ENCODE data around the gene GRXCR1.

Gene GRXCR1

DNA sequence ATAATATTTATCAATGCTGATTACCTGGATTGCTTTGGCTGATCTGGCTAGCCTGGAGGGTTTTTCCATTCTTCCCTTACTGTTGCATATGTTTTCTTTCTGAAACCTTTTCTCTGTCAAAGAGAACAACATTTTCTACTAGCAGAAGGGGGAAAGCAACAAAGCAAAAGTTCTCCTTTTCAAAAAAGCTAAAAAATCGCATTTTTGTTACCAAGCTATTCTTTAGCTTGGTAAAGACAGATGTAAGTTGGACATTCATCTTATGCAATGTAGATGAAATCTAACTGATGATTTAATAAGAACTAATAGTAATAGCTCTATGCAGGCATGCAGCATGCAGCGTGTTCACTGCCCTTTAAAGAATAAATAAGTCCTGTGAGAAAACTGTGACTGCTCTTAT is at the start of gene GRXCR1:
Gene GRXCR1 (plus strand): TSS at position 301 of the 400 bp plus-strand sequence. CDS start 554 bp downstream, outside the sequence.
- Histone ChIP-seq H3K4me3 (ENCODE audit: low read depth in 1 of 2, low read length in 2 of 2) (no peak within 1 kb of the TSS), H3K9me3 (ENCODE audit: control insufficient read depth in 1 of 2, low read length in 2 of 2) (no peaks in the 10 kb centered on the region), H3K4me1 (ENCODE audit: control insufficient read depth in 1 of 2, insufficient read depth in 2 of 2, low read length in 2 of 2) (no peaks in the 10 kb centered on the region), H3K9ac (ENCODE audit: low read depth in 1 of 2, low read length in 2 of 2) (no peak within 1 kb of the TSS), H3K36me3 (ENCODE audit: control insufficient read depth in 1 of 2, insufficient read depth in 2 of 2, low read length in 2 of 2) (no peaks in the 10 kb centered on the region), H3K27ac (ENCODE audit: low read depth, low read length) (no peak within 1 kb of the TSS), H3K27me3 (ENCODE audit: control insufficient read depth in 1 of 2, insufficient read depth in 2 of 2, low read length in 2 of 2) (no peaks in the 10 kb centered on the region)

DNA sequence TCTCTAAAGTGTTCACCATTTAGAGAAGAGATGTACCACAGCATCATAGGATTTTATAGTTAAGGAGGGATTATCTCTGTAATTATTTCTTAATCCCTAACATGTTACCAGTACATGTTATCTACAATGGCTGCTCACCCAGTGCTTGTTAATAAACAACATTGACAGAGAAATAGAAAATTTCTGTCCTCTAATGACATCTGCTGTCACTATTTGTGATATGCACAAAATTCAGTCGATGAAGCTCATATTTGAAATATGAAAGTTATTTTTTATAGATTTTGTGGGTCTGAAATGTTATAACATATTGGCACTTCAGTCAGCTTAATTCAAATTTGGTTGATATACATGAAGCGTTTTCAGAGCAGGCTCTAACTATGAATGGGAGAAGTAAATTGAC is 48.8 kb upstream of the GRXCR1 start:
- Histone ChIP-seq H3K27ac (ENCODE audit: low read depth, low read length) (no peak overlapping the region), H3K9me3 (ENCODE audit: control insufficient read depth in 1 of 2, low read length in 2 of 2) (no peaks in the 10 kb centered on the region), H3K4me3 (ENCODE audit: low read depth in 1 of 2, low read length in 2 of 2) (no peak overlapping the region), H3K27me3 (ENCODE audit: control insufficient read depth in 1 of 2, insufficient read depth in 2 of 2, low read length in 2 of 2) (no peaks in the 10 kb centered on the region), H3K36me3 (ENCODE audit: control insufficient read depth in 1 of 2, insufficient read depth in 2 of 2, low read length in 2 of 2) (no peaks in the 10 kb centered on the region), H3K9ac (ENCODE audit: low read depth in 1 of 2, low read length in 2 of 2) (no peak overlapping the region), H3K4me1 (ENCODE audit: control insufficient read depth in 1 of 2, insufficient read depth in 2 of 2, low read length in 2 of 2) (peaks cover 0 to 8% of the 10 kb centered on the region in 2 donors)

DNA sequence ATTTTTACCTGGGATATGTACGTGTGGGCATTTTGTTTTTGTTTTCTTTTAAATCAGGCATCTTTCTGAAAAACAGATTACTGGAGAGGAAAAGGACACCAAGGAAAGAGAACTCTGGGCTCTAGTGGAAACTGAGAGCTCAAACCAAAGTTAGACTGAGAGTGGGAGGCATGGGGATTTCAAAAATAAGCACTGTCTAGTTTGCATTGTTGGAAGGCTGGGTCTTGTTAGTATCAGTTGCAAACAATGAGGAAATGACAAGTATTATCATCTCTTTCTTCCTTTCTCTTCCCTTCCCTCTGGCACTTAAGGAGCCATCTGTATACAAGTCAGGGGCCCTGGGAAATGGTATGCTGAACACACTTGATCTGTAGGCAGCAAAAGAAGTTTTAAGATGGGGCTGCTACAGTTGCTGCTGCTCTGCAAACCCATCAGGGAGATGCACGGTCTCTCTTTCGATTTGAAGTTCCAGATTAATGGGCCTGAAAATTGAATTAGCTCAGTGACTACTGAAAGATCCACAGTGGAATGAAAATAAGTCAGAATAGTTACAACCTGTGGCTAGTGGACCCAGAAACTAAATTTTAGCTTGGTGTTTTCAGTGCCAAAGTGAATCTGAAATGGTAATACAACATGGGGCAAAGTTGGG is 48.0 kb upstream of the GRXCR1 start:
- Histone ChIP-seq H3K9ac (ENCODE audit: low read depth in 1 of 2, low read length in 2 of 2) (no peak overlapping the region), H3K9me3 (ENCODE audit: control insufficient read depth in 1 of 2, low read length in 2 of 2) (no peaks in the 10 kb centered on the region), H3K27ac (ENCODE audit: low read depth, low read length) (no peak overlapping the region), H3K4me1 (ENCODE audit: control insufficient read depth in 1 of 2, insufficient read depth in 2 of 2, low read length in 2 of 2) (peaks cover 0 to 8% of the 10 kb centered on the region in 2 donors), H3K27me3 (ENCODE audit: control insufficient read depth in 1 of 2, insufficient read depth in 2 of 2, low read length in 2 of 2) (no peaks in the 10 kb centered on the region), H3K4me3 (ENCODE audit: low read depth in 1 of 2, low read length in 2 of 2) (no peak overlapping the region), H3K36me3 (ENCODE audit: control insufficient read depth in 1 of 2, insufficient read depth in 2 of 2, low read length in 2 of 2) (no peaks in the 10 kb centered on the region)

DNA sequence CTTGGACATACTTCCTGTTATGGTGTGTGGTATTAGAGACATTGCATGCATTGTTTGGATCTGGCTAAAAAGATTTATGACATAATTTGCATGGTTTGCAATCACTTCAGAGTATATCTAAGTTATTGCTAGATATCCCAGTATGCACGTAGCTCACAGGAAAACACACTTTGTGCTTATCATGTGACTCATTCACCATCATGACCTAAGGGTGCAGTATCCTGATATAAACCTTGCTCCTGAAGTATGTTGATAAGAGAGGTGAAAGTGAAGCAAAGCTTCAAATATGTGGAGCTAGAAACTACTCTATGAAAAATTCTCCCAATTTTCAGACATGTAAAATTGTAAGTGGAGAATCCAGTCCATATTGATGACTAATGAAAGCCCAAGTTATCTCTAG is 46.9 kb upstream of the GRXCR1 start:
- Histone ChIP-seq H3K4me3 (ENCODE audit: low read depth in 1 of 2, low read length in 2 of 2) (no peak overlapping the region), H3K36me3 (ENCODE audit: control insufficient read depth in 1 of 2, insufficient read depth in 2 of 2, low read length in 2 of 2) (no peaks in the 10 kb centered on the region), H3K9me3 (ENCODE audit: control insufficient read depth in 1 of 2, low read length in 2 of 2) (no peaks in the 10 kb centered on the region), H3K9ac (ENCODE audit: low read depth in 1 of 2, low read length in 2 of 2) (no peak overlapping the region), H3K4me1 (ENCODE audit: control insufficient read depth in 1 of 2, insufficient read depth in 2 of 2, low read length in 2 of 2) (peaks cover 0 to 8% of the 10 kb centered on the region in 2 donors), H3K27ac (ENCODE audit: low read depth, low read length) (no peak overlapping the region), H3K27me3 (ENCODE audit: control insufficient read depth in 1 of 2, insufficient read depth in 2 of 2, low read length in 2 of 2) (no peaks in the 10 kb centered on the region)

DNA sequence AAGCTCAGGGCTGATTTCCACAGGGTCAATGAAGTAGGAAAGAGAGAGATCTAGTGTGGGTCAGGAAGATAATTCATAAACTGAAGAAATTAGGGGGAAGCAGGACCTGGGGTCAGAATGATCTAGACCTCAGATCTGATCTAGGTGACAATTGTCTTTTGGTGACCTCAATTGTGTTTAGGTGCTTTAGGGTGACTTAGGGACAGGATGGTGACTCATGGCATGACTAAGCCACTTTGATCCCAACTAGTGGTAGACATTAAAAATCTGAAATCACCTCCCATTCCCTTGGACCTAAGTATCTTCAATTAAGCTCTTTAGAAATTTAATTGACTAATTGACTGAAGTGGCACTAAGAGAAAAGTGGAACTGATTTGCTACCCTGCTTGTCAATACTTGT is 36.7 kb upstream of the GRXCR1 start:
- Histone ChIP-seq H3K9ac (ENCODE audit: low read depth in 1 of 2, low read length in 2 of 2) (no peak overlapping the region), H3K4me3 (ENCODE audit: low read depth in 1 of 2, low read length in 2 of 2) (no peak overlapping the region), H3K27me3 (ENCODE audit: control insufficient read depth in 1 of 2, insufficient read depth in 2 of 2, low read length in 2 of 2) (no peaks in the 10 kb centered on the region), H3K36me3 (ENCODE audit: control insufficient read depth in 1 of 2, insufficient read depth in 2 of 2, low read length in 2 of 2) (no peaks in the 10 kb centered on the region), H3K9me3 (ENCODE audit: control insufficient read depth in 1 of 2, low read length in 2 of 2) (no peaks in the 10 kb centered on the region), H3K4me1 (ENCODE audit: control insufficient read depth in 1 of 2, insufficient read depth in 2 of 2, low read length in 2 of 2) (no peaks in the 10 kb centered on the region), H3K27ac (ENCODE audit: low read depth, low read length) (no peak overlapping the region)

DNA sequence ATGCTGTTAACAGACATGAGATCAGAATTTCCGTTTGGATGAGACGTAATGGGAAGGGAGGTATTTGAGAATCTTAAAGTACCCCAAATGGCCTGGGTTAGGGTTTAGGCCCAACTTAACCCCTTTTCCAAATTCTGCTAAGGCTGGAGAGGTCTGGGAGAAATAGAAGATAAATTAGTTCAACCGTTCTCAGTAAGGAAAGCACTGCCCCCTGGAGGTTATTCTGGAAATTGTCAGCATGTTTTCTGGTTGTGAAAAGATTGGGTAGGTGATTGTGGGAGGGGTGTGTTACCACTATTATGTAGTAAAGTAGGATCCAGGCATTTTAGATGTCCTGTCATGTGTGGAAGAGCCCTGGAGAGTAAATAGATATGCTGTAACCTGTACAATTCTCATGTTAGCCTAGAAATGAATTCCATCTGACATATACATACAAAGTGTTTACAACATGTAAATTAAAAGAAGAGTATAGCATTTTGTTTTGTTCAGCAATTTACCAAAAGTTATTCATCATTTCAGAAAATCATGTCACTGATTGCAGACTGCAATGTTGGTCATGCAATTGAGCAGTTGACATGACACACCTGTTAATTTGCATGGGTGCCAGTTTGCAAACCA is 26.8 kb upstream of the GRXCR1 start:
- Histone ChIP-seq H3K9ac (ENCODE audit: low read depth in 1 of 2, low read length in 2 of 2) (no peak overlapping the region), H3K4me1 (ENCODE audit: control insufficient read depth in 1 of 2, insufficient read depth in 2 of 2, low read length in 2 of 2) (no peaks in the 10 kb centered on the region), H3K27me3 (ENCODE audit: control insufficient read depth in 1 of 2, insufficient read depth in 2 of 2, low read length in 2 of 2) (no peaks in the 10 kb centered on the region), H3K9me3 (ENCODE audit: control insufficient read depth in 1 of 2, low read length in 2 of 2) (no peaks in the 10 kb centered on the region), H3K36me3 (ENCODE audit: control insufficient read depth in 1 of 2, insufficient read depth in 2 of 2, low read length in 2 of 2) (no peaks in the 10 kb centered on the region), H3K4me3 (ENCODE audit: low read depth in 1 of 2, low read length in 2 of 2) (no peak overlapping the region), H3K27ac (ENCODE audit: low read depth, low read length) (no peak overlapping the region)

DNA sequence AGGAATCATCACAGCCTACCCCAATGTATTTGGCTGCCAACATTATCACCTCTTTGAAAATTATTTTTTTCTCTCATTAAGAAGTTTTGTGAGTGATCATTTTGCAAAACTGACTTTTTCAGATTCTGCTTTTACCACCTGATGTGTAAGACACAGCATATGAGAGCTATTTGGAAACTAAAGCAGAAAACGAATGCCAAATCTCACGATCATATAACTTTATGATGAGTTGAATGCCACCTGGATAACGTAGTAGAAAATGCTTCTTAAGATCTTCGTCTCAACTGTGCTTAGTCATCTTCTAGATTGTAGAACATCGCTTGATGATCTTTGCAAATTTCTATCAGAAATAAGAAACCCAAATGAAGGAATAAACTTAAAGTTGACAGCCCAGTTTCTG is 21.3 kb upstream of the GRXCR1 start:
- H3K36me3 ChIP-seq (ENCODE audit: control insufficient read depth in 1 of 2, insufficient read depth in 2 of 2, low read length in 2 of 2), result no peaks in the 10 kb centered on the region
- H3K4me1 ChIP-seq (ENCODE audit: control insufficient read depth in 1 of 2, insufficient read depth in 2 of 2, low read length in 2 of 2), result no peaks in the 10 kb centered on the region
- no peak overlapping the region for H3K4me3 ChIP-seq (ENCODE audit: low read depth in 1 of 2, low read length in 2 of 2)
- no peaks in the 10 kb centered on the region for H3K9me3 ChIP-seq (ENCODE audit: control insufficient read depth in 1 of 2, low read length in 2 of 2)
- H3K9ac ChIP-seq (ENCODE audit: low read depth in 1 of 2, low read length in 2 of 2), result no peak overlapping the region
- no peak overlapping the region for H3K27ac ChIP-seq (ENCODE audit: low read depth, low read length)
- no peaks in the 10 kb centered on the region for H3K27me3 ChIP-seq (ENCODE audit: control insufficient read depth in 1 of 2, insufficient read depth in 2 of 2, low read length in 2 of 2)

DNA sequence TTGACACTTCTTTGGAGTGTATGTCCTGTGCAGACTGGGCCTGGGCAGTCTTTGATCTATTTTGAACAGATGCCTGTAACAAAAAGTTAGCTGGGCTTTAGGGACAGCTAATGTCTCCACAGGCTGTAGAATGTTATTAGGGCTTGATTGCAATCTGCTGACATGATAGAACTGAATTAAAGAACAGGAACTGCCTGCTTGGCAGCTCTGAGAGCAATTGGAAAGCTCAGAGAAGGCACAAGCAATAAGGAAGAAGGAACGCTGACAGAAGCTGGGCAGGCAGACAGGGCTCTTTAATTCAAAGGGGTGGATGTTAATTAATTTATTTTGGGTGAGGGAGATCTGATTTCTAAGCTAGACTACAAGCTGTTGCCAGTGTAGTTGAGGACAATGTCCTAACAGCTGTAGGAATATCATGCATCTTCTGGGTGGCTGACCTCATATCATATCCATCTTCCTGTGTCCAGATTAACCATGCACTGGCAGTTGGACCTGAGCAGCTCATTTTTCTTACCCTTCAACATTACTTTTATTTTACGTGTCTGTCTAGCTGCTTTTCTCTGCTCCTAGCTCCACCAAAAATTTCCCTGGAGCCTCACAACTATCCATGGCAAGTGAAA is 20.7 kb upstream of the GRXCR1 start:
- H3K4me3 ChIP-seq (ENCODE audit: low read depth in 1 of 2, low read length in 2 of 2), result no peak overlapping the region
- no peaks in the 10 kb centered on the region for H3K4me1 ChIP-seq (ENCODE audit: control insufficient read depth in 1 of 2, insufficient read depth in 2 of 2, low read length in 2 of 2)
- H3K9ac ChIP-seq (ENCODE audit: low read depth in 1 of 2, low read length in 2 of 2), result no peak overlapping the region
- no peaks in the 10 kb centered on the region for H3K27me3 ChIP-seq (ENCODE audit: control insufficient read depth in 1 of 2, insufficient read depth in 2 of 2, low read length in 2 of 2)
- no peaks in the 10 kb centered on the region for H3K36me3 ChIP-seq (ENCODE audit: control insufficient read depth in 1 of 2, insufficient read depth in 2 of 2, low read length in 2 of 2)
- H3K27ac ChIP-seq (ENCODE audit: low read depth, low read length), result no peak overlapping the region
- H3K9me3 ChIP-seq (ENCODE audit: control insufficient read depth in 1 of 2, low read length in 2 of 2), result no peaks in the 10 kb centered on the region

DNA sequence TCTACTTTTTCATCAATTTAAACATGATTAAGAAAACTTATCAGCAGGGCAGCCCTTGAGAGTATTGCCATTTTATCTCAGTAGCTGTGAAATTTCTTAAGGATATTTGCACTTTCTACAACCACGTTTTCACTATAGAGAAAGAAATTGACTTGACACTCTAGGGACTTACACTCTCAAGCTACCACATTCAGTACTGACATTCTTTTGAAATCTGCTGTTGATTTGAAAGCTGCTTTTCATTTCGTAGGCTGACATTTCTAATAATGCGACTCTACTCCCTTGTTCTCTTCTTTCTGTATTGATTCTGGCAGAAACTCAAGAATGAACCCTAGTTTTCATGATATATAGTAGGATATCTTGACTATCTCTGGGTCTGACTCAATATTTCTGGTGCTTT is 13.7 kb upstream of the GRXCR1 start:
- no peak overlapping the region for H3K4me3 ChIP-seq (ENCODE audit: low read depth in 1 of 2, low read length in 2 of 2)
- H3K9ac ChIP-seq (ENCODE audit: low read depth in 1 of 2, low read length in 2 of 2), result no peak overlapping the region
- H3K27me3 ChIP-seq (ENCODE audit: control insufficient read depth in 1 of 2, insufficient read depth in 2 of 2, low read length in 2 of 2), result no peaks in the 10 kb centered on the region
- no peaks in the 10 kb centered on the region for H3K36me3 ChIP-seq (ENCODE audit: control insufficient read depth in 1 of 2, insufficient read depth in 2 of 2, low read length in 2 of 2)
- no peaks in the 10 kb centered on the region for H3K4me1 ChIP-seq (ENCODE audit: control insufficient read depth in 1 of 2, insufficient read depth in 2 of 2, low read length in 2 of 2)
- H3K27ac ChIP-seq (ENCODE audit: low read depth, low read length), result no peak overlapping the region
- no peaks in the 10 kb centered on the region for H3K9me3 ChIP-seq (ENCODE audit: control insufficient read depth in 1 of 2, low read length in 2 of 2)

DNA sequence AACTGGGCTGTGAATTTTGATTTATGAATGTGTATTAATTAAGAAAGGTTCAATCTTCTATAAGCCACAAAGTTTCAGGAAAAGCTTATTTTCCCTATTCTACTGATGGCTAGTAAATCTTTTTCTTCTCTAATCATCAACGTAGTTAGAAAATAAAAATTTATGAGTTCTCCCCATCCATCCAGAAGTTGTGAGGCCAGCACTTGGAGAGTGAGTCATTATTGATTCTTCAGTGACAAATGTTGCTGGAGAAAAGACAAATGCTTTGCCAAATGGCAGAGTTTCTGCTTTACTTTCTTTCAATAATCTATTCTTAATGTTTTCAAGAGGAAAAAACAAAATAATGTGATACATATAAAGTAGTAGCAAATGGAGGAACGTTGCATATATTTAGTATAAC is 11.3 kb upstream of the GRXCR1 start:
- no peak overlapping the region for H3K9ac ChIP-seq (ENCODE audit: low read depth in 1 of 2, low read length in 2 of 2)
- no peak overlapping the region for H3K4me3 ChIP-seq (ENCODE audit: low read depth in 1 of 2, low read length in 2 of 2)
- no peaks in the 10 kb centered on the region for H3K27me3 ChIP-seq (ENCODE audit: control insufficient read depth in 1 of 2, insufficient read depth in 2 of 2, low read length in 2 of 2)
- no peaks in the 10 kb centered on the region for H3K9me3 ChIP-seq (ENCODE audit: control insufficient read depth in 1 of 2, low read length in 2 of 2)
- no peaks in the 10 kb centered on the region for H3K4me1 ChIP-seq (ENCODE audit: control insufficient read depth in 1 of 2, insufficient read depth in 2 of 2, low read length in 2 of 2)
- H3K27ac ChIP-seq (ENCODE audit: low read depth, low read length), result no peak overlapping the region
- no peaks in the 10 kb centered on the region for H3K36me3 ChIP-seq (ENCODE audit: control insufficient read depth in 1 of 2, insufficient read depth in 2 of 2, low read length in 2 of 2)

Data from duodenal mucosa (tissue), 2 donors.